Measurements from ENCODE around the gene ATP6V1B1. TPM values are rescaled to one million over a fixed set of nuclear protein-coding genes. Genes with fewer than 3 reads are reported as not detected.

ATP6V1B1 gene
- total and polyA plus RNA-seq, 2 experiments from 2014 or later: not detected

DNA sequence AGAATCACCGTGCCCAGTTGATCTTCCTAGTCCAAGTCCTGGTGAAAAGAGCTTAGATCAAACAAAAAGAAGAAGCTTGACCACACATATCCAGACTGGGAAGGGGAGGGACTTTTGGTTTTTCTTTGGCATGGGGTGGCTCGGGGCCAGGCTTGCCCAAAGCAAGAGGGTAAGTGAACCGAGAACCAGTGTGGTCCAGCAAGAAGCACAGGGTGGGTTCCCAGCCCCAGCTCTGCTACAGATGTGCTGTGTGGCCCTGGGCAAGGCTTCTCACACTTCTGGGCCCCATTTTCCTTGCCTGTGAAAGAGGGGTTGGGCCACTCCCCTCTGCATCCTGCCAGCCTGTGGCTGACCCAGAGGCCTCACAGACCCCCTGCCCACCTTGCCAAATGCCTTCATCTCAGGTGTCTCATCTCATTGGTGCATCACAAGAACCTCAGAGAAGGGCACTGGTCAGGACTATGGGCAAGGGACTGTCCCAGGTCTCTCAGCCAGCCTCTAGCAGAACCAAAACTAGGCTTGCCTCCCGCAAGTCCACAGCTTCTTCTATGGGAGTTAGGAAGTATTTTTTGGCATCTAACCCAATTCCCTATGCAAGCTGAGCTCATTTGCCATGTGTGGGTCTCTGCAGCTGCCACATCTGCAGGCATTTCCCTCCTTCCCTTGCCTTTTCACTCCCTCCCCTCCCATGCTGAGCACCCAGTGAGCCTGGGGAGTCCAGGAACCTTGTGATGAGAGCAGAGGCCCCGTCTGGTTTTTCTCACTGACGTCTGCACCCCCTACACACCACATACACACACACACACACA lies 6.9 kb downstream of the ATP6V1B1 start (continued):
- TF ChIP-seq, protein P1, sequence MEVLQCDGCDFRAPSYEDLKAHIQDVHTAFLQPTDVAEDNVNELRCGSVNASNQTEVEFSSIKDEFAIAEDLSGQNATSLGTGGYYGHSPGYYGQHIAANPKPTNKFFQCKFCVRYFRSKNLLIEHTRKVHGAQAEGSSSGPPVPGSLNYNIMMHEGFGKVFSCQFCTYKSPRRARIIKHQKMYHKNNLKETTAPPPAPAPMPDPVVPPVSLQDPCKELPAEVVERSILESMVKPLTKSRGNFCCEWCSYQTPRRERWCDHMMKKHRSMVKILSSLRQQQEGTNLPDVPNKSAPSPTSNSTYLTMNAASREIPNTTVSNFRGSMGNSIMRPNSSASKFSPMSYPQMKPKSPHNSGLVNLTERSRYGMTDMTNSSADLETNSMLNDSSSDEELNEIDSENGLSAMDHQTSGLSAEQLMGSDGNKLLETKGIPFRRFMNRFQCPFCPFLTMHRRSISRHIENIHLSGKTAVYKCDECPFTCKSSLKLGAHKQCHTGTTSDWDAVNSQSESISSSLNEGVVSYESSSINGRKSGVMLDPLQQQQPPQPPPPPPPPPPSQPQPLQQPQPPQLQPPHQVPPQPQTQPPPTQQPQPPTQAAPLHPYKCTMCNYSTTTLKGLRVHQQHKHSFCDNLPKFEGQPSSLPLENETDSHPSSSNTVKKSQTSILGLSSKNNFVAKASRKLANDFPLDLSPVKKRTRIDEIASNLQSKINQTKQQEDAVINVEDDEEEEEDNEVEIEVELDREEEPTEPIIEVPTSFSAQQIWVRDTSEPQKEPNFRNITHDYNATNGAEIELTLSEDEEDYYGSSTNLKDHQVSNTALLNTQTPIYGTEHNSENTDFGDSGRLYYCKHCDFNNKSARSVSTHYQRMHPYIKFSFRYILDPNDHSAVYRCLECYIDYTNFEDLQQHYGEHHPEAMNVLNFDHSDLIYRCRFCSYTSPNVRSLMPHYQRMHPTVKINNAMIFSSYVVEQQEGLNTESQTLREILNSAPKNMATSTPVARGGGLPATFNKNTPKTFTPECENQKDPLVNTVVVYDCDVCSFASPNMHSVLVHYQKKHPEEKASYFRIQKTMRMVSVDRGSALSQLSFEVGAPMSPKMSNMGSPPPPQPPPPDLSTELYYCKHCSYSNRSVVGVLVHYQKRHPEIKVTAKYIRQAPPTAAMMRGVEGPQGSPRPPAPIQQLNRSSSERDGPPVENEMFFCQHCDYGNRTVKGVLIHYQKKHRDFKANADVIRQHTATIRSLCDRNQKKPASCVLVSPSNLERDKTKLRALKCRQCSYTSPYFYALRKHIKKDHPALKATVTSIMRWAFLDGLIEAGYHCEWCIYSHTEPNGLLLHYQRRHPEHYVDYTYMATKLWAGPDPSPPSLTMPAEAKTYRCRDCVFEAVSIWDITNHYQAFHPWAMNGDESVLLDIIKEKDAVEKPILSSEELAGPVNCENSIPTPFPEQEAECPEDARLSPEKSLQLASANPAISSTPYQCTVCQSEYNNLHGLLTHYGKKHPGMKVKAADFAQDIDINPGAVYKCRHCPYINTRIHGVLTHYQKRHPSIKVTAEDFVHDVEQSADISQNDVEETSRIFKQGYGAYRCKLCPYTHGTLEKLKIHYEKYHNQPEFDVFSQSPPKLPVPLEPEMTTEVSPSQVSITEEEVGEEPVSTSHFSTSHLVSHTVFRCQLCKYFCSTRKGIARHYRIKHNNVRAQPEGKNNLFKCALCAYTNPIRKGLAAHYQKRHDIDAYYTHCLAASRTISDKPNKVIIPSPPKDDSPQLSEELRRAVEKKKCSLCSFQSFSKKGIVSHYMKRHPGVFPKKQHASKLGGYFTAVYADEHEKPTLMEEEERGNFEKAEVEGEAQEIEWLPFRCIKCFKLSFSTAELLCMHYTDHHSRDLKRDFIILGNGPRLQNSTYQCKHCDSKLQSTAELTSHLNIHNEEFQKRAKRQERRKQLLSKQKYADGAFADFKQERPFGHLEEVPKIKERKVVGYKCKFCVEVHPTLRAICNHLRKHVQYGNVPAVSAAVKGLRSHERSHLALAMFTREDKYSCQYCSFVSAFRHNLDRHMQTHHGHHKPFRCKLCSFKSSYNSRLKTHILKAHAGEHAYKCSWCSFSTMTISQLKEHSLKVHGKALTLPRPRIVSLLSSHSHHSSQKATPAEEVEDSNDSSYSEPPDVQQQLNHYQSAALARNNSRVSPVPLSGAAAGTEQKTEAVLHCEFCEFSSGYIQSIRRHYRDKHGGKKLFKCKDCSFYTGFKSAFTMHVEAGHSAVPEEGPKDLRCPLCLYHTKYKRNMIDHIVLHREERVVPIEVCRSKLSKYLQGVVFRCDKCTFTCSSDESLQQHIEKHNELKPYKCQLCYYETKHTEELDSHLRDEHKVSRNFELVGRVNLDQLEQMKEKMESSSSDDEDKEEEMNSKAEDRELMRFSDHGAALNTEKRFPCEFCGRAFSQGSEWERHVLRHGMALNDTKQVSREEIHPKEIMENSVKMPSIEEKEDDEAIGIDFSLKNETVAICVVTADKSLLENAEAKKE (CRISPR knock-in tag; IDR thresholded peaks at IDR 0.05): no peak

DNA sequence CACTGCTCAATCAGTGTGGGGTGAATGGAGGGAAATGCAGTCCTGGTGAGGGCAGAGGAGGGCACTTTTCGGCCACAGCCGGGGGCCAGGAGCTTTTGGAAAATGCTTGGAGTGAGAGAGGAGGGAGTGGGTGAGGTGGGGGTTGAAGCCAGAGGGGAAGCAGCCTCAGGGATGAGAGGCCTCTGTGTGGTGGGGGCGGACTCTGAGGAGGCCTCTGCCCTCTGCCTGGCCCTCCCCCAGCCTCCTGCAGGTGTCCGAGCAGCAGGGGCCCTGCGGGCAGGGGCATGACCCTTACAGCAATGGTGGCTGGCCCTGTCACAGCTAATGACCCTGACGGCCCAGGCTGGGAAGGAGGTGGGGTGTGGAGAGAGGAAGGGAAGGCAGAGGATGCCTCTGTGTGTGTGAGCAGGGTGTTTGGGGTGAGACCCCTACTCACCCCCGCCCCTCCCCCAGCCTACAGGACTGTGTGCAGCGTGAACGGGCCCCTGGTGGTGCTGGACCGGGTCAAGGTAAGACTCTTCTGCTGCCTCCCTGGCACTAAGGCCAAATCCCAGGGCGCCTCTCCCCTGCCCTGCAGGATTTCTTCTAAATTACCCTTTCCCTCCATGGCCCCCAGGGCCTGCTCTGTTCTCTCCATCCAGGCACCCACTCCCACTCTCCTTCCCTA lies 7.6 kb downstream of the ATP6V1B1 start:
- Histone ChIP-seq H3K79me2 (replicated peaks; ENCODE audit: insufficient read depth) (no peaks in the 10 kb centered on the region), H3K9me2 (ENCODE audit: insufficient read depth) (no peaks in the 10 kb centered on the region), H2AFZ (peak overlapping the region; percentile 56; the same call in 1 of the 2 replicates), H3K4me3 (no peak overlapping the region), H3K4me1 (ENCODE audit: insufficient read depth) (peaks cover 19% of the 10 kb centered on the region), H3K27me3 (ENCODE audit: insufficient read depth) (peaks cover 86% of the 10 kb centered on the region), H3F3A (replicated peaks; ENCODE audit: low read depth) (no peaks in the 10 kb centered on the region), H3K4me2 (no peak overlapping the region), H3K36me3 (ENCODE audit: insufficient read depth) (no peaks in the 10 kb centered on the region), H4K20me1 (replicated peaks; ENCODE audit: insufficient read depth) (no peaks in the 10 kb centered on the region), H3K27ac (ENCODE audit: low read depth) (no peak overlapping the region)
- DNase-seq (ENCODE audit: low spot score): no peak
- Mint-ChIP-seq H3K27me3 (ENCODE audit: insufficient read depth, low read depth, poor library complexity) (peaks cover 64% of the 10 kb centered on the region), H3K9me3 (no peaks in the 10 kb centered on the region), H3K4me3 (no peak overlapping the region), H3K4me1 (peaks cover 35% of the 10 kb centered on the region), H3K27ac (no peak overlapping the region), H3K36me3 (ENCODE audit: low read depth) (no peaks in the 10 kb centered on the region)
- ATAC-seq: peak; percentile 1; the same call in 2 of the 3 replicates
- no peak for TF ChIP-seq NANOG (IDR thresholded peaks at IDR 0.05; ENCODE audit: borderline replicate concordance)
- TF ChIP-seq CREB1 (CRISPR knock-in tag; IDR thresholded peaks at IDR 0.05; ENCODE audit: low read depth): no peak
- TF ChIP-seq ZNF331 (CRISPR knock-in tag; IDR thresholded peaks at IDR 0.05; ENCODE audit: low read depth): no peak
- TF ChIP-seq JUNB (IDR thresholded peaks at IDR 0.05; ENCODE audit: unreplicated experiment): no peak
- TF ChIP-seq, protein P2, sequence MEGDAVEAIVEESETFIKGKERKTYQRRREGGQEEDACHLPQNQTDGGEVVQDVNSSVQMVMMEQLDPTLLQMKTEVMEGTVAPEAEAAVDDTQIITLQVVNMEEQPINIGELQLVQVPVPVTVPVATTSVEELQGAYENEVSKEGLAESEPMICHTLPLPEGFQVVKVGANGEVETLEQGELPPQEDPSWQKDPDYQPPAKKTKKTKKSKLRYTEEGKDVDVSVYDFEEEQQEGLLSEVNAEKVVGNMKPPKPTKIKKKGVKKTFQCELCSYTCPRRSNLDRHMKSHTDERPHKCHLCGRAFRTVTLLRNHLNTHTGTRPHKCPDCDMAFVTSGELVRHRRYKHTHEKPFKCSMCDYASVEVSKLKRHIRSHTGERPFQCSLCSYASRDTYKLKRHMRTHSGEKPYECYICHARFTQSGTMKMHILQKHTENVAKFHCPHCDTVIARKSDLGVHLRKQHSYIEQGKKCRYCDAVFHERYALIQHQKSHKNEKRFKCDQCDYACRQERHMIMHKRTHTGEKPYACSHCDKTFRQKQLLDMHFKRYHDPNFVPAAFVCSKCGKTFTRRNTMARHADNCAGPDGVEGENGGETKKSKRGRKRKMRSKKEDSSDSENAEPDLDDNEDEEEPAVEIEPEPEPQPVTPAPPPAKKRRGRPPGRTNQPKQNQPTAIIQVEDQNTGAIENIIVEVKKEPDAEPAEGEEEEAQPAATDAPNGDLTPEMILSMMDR (conservative IDR thresholded peaks at IDR 0.05; ENCODE audit: low read depth in 2 of 2): no peak
- no peak for TF ChIP-seq ZNF114 (CRISPR knock-in tag; IDR thresholded peaks at IDR 0.05)
- no peak for TF ChIP-seq EZH2 (IDR thresholded peaks at IDR 0.05; ENCODE audit: low read depth, unreplicated experiment)
- TF ChIP-seq STAT1 (IDR thresholded peaks at IDR 0.05; ENCODE audit: unreplicated experiment): no peak
- TF ChIP-seq EZH2phosphoT487 (IDR thresholded peaks at IDR 0.05; ENCODE audit: unreplicated experiment): no peak
- no peak for TF ChIP-seq POLR2AphosphoS5 (IDR thresholded peaks at IDR 0.05; ENCODE audit: low read depth)
- TF ChIP-seq, protein P3, sequence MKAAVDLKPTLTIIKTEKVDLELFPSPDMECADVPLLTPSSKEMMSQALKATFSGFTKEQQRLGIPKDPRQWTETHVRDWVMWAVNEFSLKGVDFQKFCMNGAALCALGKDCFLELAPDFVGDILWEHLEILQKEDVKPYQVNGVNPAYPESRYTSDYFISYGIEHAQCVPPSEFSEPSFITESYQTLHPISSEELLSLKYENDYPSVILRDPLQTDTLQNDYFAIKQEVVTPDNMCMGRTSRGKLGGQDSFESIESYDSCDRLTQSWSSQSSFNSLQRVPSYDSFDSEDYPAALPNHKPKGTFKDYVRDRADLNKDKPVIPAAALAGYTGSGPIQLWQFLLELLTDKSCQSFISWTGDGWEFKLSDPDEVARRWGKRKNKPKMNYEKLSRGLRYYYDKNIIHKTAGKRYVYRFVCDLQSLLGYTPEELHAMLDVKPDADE (IDR thresholded peaks at IDR 0.05): no peak
